Activated T-cell treated with anti-CD3 and anti-CD28 coated beads for 24 hours (primary cell): ENCODE data around the gene ST6GALNAC2.

Source experiments
- DNase-seq: peaks from one replicate; pipeline ENCODE4 v3.0.0-alpha.2; 2020; ENCODE audit warnings: low read depth

Gene ST6GALNAC2

GRCh38 chr17:76599694-76600460 is 14.2 kb upstream of the ST6GALNAC2 start:
- DNase-seq = no peak

DNA sequence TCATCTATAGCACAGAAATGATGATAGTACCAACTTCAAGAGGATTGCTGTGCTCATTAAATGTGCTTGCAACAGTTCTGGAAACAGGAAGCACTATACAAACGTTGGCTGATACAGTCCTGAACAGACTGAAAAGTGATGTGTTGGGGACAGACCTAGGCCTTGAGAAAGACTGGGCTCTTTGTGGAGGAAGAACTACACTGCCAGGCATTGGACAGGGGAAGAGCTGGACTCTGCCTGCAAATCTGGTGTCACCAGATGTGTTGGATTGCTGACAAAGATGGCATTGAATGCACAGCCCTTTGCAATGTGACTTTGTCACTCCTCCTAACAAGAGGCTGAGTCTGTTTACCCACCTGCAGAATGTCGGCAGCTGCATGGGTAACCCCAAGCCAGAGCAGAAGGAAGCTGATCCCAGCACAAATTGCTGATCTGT is 12.4 kb upstream of the ST6GALNAC2 start:
- DNase-seq = no peak

DNA sequence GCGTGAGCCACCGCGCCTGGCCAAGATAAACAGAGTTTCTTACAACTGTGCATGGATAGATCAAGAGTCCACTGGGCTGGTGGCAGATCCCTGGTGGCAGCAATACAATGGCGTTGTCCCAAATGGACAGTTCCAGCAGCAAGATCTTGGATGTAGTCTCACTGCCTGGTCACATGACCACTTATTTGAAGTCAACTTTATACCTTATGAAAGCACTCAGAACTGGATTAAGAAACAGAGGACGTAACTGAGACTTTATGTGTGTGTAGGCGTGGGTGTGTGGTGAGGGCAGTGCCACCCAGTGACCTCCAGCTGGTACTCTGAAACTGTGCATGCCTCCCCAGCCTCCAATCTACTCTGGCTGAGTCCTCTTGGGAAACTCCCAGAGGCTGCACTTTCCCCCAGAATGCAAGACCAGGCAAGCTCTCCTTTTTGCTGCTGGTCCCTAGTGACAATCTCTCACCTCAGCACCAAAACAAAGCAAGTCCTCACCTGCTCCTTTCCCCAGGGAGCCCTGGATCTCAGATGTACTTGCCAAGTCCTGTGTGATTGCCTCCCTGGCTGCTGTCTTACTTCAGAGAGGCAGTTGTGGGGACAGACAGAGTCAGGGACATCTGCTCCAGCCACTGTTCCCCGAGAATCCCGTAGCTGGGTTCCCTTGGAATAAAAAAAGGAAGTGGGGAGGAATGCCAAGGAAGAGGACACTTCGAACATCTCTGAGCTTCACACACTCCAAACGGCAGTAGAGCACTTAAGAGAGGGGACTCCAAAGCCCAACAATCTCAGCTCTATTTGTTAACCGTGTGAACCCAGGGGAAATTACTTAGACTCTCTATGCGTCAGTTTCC is 11.7 kb upstream of the ST6GALNAC2 start:
- DNase-seq = no peak

GRCh38 chr17:76594690-76595089 is 9.0 kb upstream of the ST6GALNAC2 start:
- DNase-seq = no peak

- no peak for DNase-seq
Observed at GRCh38 chr17:76593959-76594358, 8.3 kb upstream of the ST6GALNAC2 start.

- no peak for DNase-seq
Observed at GRCh38 chr17:76593384-76593826, 7.7 kb upstream of the ST6GALNAC2 start.

DNA sequence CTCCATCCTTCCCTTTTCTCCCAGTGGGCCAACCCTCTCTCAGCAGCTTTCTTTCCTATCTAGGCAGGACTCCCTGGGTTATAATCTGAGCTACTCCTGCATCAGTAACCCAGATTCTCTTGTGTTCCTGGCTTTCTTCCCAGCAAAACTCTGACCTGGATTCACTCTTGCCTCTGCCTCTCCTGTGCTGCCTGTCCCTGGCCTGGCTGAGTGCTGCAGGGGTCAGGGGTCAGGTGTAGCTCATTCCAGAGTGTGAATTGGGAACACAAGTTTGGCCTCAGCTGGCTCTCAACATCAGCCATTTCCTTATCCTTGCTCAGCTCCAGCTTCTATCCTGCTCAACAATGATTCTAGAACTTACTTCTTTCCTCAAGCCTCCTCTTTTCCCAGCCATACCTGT is 2.5 kb upstream of the ST6GALNAC2 start:
- DNase-seq = no peak

GRCh38 chr17:76586741-76587487 is 1.3 kb upstream of the ST6GALNAC2 start:
- DNase-seq = no peak

- no peak for DNase-seq
Observed at GRCh38 chr17:76585033-76585648, 519 bp downstream of the ST6GALNAC2 start.

GRCh38 chr17:76584427-76585032 is 1.1 kb downstream of the ST6GALNAC2 start:
- DNase-seq = no peak

DNA sequence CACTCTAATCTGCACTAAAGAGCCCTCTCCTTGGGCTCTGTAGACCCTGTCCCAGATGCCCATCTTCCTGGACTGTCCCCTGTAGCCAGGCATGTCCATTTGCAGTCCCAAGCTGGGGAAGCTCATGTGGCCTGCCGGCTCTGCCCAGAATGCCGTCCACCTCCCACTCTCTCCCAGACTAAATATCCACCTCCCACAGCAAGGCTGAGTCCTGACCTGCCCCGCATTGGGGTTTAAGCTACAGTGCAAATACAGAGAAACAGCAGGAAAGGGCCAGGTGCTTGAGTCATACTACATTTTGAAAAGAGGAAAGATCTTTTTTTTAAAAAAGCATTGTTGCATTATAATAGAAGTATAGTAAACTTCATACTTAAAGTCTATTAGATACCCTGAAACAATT is 3.0 kb downstream of the ST6GALNAC2 start:
- DNase-seq = no peak

- DNase-seq = no peak
Observed at GRCh38 chr17:76581515-76581914, 4.1 kb downstream of the ST6GALNAC2 start.

- DNase-seq = no peak
Observed at GRCh38 chr17:76579281-76579680, 6.4 kb downstream of the ST6GALNAC2 start.

- DNase-seq = no peak
Observed at GRCh38 chr17:76578376-76578775, 7.3 kb downstream of the ST6GALNAC2 start.

DNA sequence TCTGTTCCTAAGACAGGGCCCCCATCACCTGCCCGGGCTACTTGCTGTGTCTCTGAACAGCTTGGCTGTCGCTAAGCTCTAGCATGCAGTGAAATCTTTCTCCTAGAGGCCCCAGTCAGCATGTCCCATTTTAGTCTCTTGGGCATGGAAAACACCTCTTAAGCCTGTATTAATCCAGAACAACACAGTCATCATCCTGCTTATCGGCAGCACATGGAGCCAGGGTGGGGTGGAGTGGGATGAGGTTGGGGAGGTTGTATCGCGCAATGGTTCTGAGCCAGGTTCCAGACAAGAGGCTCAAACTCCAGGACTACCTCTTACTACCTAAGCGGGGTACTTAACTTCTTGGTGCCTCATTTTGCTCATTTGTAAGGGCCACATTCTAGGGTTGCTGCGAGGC is 7.8 kb downstream of the ST6GALNAC2 start:
- no peak for DNase-seq

GRCh38 chr17:76576189-76576588 is 9.5 kb downstream of the ST6GALNAC2 start:
- DNase-seq = no peak

GRCh38 chr17:76575570-76575969 is 10.1 kb downstream of the ST6GALNAC2 start:
- no peak for DNase-seq

DNA sequence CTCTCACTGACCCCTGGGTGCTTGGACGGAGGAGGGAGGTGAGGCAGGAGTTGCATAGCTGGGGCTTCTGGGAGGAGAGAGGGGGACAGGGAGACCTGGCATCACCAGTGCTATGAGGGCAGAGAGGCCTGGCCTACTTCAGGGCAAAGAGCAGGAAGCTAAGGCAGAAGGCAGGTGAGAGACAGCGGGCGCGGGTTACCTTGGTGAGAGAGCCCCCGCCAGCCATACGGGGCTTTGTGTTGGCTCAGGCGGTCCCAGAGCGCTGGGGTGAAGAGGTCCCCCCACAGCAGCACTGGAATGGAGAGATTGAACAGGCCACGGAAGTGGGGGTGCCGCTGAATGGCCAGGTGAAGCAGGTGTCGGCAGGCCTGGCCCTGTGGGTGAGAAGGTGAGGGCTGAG is 11.5 kb downstream of the ST6GALNAC2 start:
- no peak for DNase-seq

DNA sequence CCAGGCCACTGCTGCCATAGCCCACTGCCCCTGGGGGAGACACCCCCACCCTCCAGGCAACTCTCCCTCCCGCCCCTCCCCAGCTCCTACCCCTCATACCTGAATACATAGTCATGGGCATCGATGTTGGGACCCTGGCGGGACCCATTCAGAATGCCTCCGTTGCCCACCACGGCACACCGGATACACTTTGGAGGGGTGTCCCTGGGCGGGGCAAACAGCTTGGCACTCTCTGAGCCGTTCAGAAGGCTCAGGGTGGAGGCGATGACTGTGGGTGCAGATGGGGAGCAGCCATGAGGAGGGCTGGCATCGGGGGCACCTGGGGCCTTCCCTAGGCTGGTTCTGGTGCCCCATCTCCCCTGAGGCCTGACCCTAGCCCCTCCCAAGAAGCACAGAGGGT is 12.6 kb downstream of the ST6GALNAC2 start:
- DNase-seq = no peak

- DNase-seq = no peak
Observed at GRCh38 chr17:76572201-76572910, 13.3 kb downstream of the ST6GALNAC2 start.
